Lung (tissue), 12 donors: Measurements from ENCODE around the gene IL23A. TPM values are rescaled to one million over a fixed set of nuclear protein-coding genes. Genes with fewer than 3 reads are reported as not detected.
"Not testable (repeated sequence)": the region's sequence is repeated elsewhere in the genome, so short reads cannot be mapped to it uniquely, and the experiment has no call there.

Experiments
- ATAC-seq: fragments of 200-7000 bp; cut with Tn5 transposase; one replicate; pipeline ENCODE4 v1.9.1; 2020; ENCODE audit warnings: moderate number of reproducible peaks; ENCODE audit not compliant: insufficient read depth, low FRiP score
- DNase-seq, 3 donors: peaks; one replicate each; pipeline ENCODE4 v3.0.0-alpha.2; 2013 to 2017
- H3K27ac ChIP-seq, 2 donors: one replicate each; pipeline ENCODE4 v1.5.1; 2013; ENCODE audit warnings: mild to moderate bottlenecking in 2 of 2, moderate library complexity in 2 of 2, control low read depth in 1 of 2, inconsistent platforms in 1 of 2, low read depth in 1 of 2, low read length in 1 of 2
- H3K27me3 ChIP-seq, 3 donors: one replicate each; pipeline ENCODE4 v1.5.1; 2013; ENCODE audit warnings: low read length in 2 of 3; ENCODE audit not compliant: control insufficient read depth in 3 of 3, insufficient read depth in 3 of 3
- H3K36me3 ChIP-seq, 4 donors: one replicate each; pipeline ENCODE4 v1.5.1; 2013; ENCODE audit warnings: low read length in 4 of 4, mild to moderate bottlenecking in 1 of 4, moderate library complexity in 1 of 4; ENCODE audit not compliant: control insufficient read depth in 4 of 4, insufficient read depth in 4 of 4
- H3K4me1 ChIP-seq, 5 donors: one replicate each; pipeline ENCODE4 v1.5.1; 2013; ENCODE audit warnings: low read length in 5 of 5, mild to moderate bottlenecking in 2 of 5, moderate library complexity in 1 of 5; ENCODE audit not compliant: control insufficient read depth in 5 of 5, insufficient read depth in 5 of 5
- H3K4me3 ChIP-seq: one replicate; pipeline ENCODE4 v1.5.1; 2013; ENCODE audit warnings: mild to moderate bottlenecking, control low read depth, moderate library complexity
- H3K9ac ChIP-seq, 2 donors: one replicate each; pipeline ENCODE4 v1.5.1; 2013; ENCODE audit warnings: low read length in 2 of 2, control low read depth in 1 of 2; ENCODE audit not compliant: insufficient read depth in 1 of 2
- H3K9me3 ChIP-seq, 4 donors: one replicate each; pipeline ENCODE4 v1.5.1; 2013; ENCODE audit warnings: low read length in 3 of 4, mild to moderate bottlenecking in 1 of 4, moderate library complexity in 1 of 4; ENCODE audit not compliant: control insufficient read depth in 4 of 4, insufficient read depth in 3 of 4
- WGBS, 2 donors: extraction: QIAGEN DNeasy Blood & Tissue Kit; methylation state at CpG; one replicate each; pipeline ENCODE4 v1.1.7; 2013; 5-methylcytosine and 5-hydroxymethylcytosine counted together
- polyA plus RNA-seq, 2 donors: library from polyadenylated mRNA; stranded (reverse); fragments of 200-250 nt; gene quantifications; one replicate each; pipeline ENCODE4 v1.2.1, GENCODE V29; 2013
- total RNA-seq, 2 donors: library from RNA; depleted of rRNA in 1 of 2; stranded (reverse); fragments of >200 nt in 1 of 2; gene quantifications; one replicate each; pipeline ENCODE4 v1.2.1, GENCODE V29; 2014 to 2021
- TF ChIP-seq, protein P1 (sequence below): IDR thresholded peaks from 2 replicates; pipeline ENCODE4 v1.5.1; 2012; ENCODE audit warnings: mild to moderate bottlenecking; ENCODE audit errors: control extremely low read depth, extremely low read depth
- donor health status: control.
- donor health status: control.
- donor health status: Bipolar disorder and iron deficiency.
- donor health status: healthy.
- donor health status: DM: yes; HTN: yes; CAD: no.

The IL23A gene
- total and polyA plus RNA-seq, 4 donors = 0.34 to 4.0 (median 0.60) TPM

DNA sequence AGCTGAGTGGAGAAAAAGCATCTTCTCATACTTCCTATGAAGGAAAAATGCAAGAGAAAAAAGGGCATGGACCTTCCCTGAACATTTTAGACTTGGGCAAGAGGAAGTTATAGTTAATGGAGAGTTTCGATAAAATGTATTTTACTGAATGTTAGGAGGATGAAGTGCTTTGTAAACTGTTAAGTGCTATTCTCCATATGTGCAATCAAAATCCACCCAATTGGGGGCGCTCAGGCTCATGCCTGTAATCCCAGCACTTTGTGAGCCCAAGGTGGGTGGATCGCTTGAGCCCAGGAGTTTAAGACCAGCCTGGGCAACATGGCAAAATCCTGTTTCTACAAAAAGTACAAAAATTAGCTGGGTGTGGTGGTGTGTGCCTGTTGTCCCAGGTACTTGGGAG lies 21.0 kb upstream of the IL23A start:
- ATAC-seq (no peak), DNase-seq (no peak)
- Histone ChIP-seq H3K4me1 (peaks cover 0 to 13% (median 6%) of the 10 kb centered on the region in 5 donors), H3K27me3 (no peaks in the 10 kb centered on the region), H3K27ac (no peak overlapping the region), H3K9me3 (no peaks in the 10 kb centered on the region), H3K9ac (no peak overlapping the region), H3K36me3 (peaks cover 7 to 36% (median 9%) of the 10 kb centered on the region in 4 donors), H3K4me3 (no peak overlapping the region)
- 94% methylated on average over 3 of the region's 3 CpGs for WGBS, 2 donors
- TF ChIP-seq, protein P1, sequence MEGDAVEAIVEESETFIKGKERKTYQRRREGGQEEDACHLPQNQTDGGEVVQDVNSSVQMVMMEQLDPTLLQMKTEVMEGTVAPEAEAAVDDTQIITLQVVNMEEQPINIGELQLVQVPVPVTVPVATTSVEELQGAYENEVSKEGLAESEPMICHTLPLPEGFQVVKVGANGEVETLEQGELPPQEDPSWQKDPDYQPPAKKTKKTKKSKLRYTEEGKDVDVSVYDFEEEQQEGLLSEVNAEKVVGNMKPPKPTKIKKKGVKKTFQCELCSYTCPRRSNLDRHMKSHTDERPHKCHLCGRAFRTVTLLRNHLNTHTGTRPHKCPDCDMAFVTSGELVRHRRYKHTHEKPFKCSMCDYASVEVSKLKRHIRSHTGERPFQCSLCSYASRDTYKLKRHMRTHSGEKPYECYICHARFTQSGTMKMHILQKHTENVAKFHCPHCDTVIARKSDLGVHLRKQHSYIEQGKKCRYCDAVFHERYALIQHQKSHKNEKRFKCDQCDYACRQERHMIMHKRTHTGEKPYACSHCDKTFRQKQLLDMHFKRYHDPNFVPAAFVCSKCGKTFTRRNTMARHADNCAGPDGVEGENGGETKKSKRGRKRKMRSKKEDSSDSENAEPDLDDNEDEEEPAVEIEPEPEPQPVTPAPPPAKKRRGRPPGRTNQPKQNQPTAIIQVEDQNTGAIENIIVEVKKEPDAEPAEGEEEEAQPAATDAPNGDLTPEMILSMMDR = no peak

DNA sequence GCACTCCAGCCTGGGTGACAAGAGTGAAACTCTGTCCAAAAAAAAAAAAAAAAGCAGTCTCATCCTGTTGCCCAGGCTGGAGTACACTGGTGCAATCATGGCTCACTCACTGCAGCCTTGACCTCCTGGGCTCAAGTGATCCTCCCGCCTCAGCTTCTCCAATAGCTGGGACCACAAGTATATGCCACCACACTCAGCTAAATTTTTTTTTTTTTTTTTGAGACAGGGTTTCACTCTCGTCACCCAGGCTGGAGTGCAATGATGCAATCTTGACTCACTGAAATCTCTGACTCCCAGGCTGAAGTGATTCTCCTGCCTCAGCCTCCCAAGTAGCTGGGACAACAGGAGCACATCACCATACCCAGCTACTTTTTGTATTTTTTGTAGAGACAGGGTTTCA lies 17.7 kb upstream of the IL23A start:
- no peak overlapping the region for H3K27ac ChIP-seq
- H3K4me1 ChIP-seq = peaks cover 0 to 7% (median 0%) of the 10 kb centered on the region in 5 donors
- TF ChIP-seq, protein P1 = no peak
- WGBS, 2 donors = 50 to 72% methylated on average over 2 of the region's 2 CpGs
- H3K9ac ChIP-seq = no peak overlapping the region
- peaks cover 14 to 52% (median 37%) of the 10 kb centered on the region in 4 donors for H3K36me3 ChIP-seq
- no peaks in the 10 kb centered on the region for H3K27me3 ChIP-seq
- no peaks in the 10 kb centered on the region for H3K9me3 ChIP-seq
- DNase-seq (no peak), ATAC-seq (no peak)
- H3K4me3 ChIP-seq = no peak overlapping the region

DNA sequence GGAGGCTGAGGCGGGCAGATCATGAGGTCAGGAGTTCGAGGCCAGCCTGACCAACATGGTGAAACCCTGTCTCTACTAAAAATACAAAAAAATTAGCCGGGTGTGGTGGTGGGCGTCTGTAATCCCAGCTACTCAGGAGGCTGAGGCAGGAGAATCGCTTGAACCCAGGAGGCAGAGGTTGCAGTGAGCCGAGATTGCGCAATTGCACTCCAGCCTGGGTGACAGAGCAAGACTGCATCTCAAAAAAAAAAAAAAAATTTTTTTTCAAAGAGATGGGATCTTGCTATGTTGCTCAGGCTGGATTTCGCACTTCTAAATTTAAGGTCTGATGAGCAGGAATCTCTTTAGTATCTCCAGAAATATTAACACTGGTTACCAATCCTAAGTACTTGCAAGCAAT lies 17.1 kb upstream of the IL23A start:
- H3K4me3 ChIP-seq, DNase-seq, H3K9ac ChIP-seq, ATAC-seq, H3K9me3 ChIP-seq, H3K27me3 ChIP-seq, H3K27ac ChIP-seq, H3K4me1 ChIP-seq: not testable (repeated sequence)
- peaks cover 15 to 57% (median 39%) of the 10 kb centered on the region in 4 donors for H3K36me3 ChIP-seq
- 95% methylated on average over 7 to 8 of the region's 8 CpGs for WGBS, 2 donors

DNA sequence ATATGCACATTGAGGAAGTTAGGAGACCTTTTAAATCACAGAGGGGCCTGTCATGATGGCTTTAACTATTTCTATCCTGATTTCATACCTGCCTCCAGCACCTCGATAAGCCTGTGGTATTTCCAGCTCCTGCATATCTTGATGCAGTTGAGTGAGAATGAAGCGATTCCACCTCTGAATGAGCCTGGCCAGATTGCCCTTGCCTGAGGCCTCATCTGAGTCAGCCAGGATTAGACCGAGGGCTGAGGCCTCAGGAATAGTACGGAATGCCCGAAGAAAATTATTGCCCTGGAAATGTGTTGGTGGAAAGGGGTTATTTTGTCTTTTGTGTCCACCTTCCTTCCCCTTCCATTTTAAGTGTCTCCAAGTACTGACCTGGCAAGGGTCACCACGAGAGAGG lies 14.5 kb upstream of the IL23A start:
- Histone ChIP-seq H3K27ac (no peak overlapping the region), H3K9ac (no peak overlapping the region), H3K4me3 (no peak overlapping the region), H3K27me3 (no peaks in the 10 kb centered on the region), H3K9me3 (no peaks in the 10 kb centered on the region), H3K4me1 (no peaks in the 10 kb centered on the region), H3K36me3 (peaks cover 22 to 58% (median 47%) of the 10 kb centered on the region in 4 donors)
- whole genome bisulfite sequencing, 2 donors = 95% methylated on average over 6 of the region's 6 CpGs
- DNase-seq (no peak), ATAC-seq (no peak)
- TF ChIP-seq, protein P1 = no peak
